Fibroblast of the aortic adventitia (primary cell): Measurements from ENCODE around the gene MEF2C. TPM values are rescaled to one million over a fixed set of nuclear protein-coding genes. Genes with fewer than 3 reads are reported as not detected.

Source experiments
- DNase-seq: peaks from one replicate; pipeline ENCODE4 v3.0.0-alpha.2; 2010; ENCODE audit warnings: low read depth
- H3K4me3 ChIP-seq: 2 replicates; pipeline ENCODE4 v1.5.1; 2011; ENCODE audit warnings: low read depth, mild to moderate bottlenecking, control low read depth, low read length, moderate library complexity
- CTCF ChIP-seq: IDR thresholded peaks from 2 replicates; pipeline ENCODE4 v1.5.1; 2011; ENCODE audit warnings: mild to moderate bottlenecking, low read length, control low read depth, inconsistent platforms; ENCODE audit not compliant: insufficient read depth
- total RNA-seq: library from RNA; depleted of rRNA; stranded (reverse); fragments of >200 nt; gene quantifications from 2 replicates; pipeline ENCODE4 v1.2.3, GENCODE V29; 2012; ENCODE audit warnings: low replicate concordance

The MEF2C gene
- total RNA-seq, 1 donor = 38.6 TPM

DNA sequence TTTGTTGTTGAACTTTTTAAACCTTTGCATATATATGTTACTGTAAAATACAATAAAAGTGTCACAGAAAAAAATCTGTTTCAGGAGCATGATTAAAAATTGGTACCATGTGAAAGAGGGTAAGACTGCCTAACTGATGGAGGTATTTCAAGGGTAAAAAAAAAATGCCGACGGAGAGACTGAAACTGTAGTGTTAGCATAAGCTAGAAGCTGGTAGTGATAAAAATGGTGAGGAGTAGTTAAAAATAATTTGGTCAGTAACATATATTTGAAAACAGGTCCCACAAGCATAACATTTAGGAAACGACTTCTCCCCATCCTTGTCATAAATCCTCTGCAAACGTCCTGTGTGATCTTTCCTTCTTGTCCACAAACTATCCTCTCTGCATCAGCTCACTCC, 64.7 kb downstream of the MEF2C start:
- no peak for TF ChIP-seq CTCF
- no peak for DNase-seq
- no peak overlapping the region for H3K4me3 ChIP-seq

- TF ChIP-seq CTCF = no peak
- no peak for DNase-seq
- no peak overlapping the region for H3K4me3 ChIP-seq
Measured at GRCh38 chr5:88816195-88816594, 66.8 kb downstream of the MEF2C start.

GRCh38 chr5:88815050-88815789, 67.8 kb downstream of the MEF2C start:
- DNase-seq = no peak
- no peak for TF ChIP-seq CTCF
- H3K4me3 ChIP-seq = no peak overlapping the region

GRCh38 chr5:88813805-88814575, 69.0 kb downstream of the MEF2C start:
- DNase-seq = no peak
- no peak for TF ChIP-seq CTCF
- no peak overlapping the region for H3K4me3 ChIP-seq

- no peak overlapping the region for H3K4me3 ChIP-seq
- DNase-seq = no peak
- no peak for TF ChIP-seq CTCF
Measured at GRCh38 chr5:88813244-88813643, 69.7 kb downstream of the MEF2C start.

- no peak for DNase-seq
- TF ChIP-seq CTCF = no peak
Measured at GRCh38 chr5:88808153-88808552, 74.8 kb downstream of the MEF2C start.

More at GRCh38 chr5:88808153-88808552, 74.8 kb downstream of the MEF2C start:
- no peak overlapping the region for H3K4me3 ChIP-seq
